DMS53 (cell line): ENCODE data around the gene CDC5L.
"Not testable (repeated sequence)": the region's sequence is repeated elsewhere in the genome, so short reads cannot be mapped to it uniquely, and the experiment has no call there.

Source experiments
- DNase-seq: peaks from one replicate; lab custom pipeline; 2025; lab: John Stamatoyannopoulos, UW

CDC5L gene

GRCh38 chr6:44415449-44415848, 27.9 kb downstream of the CDC5L start:
- peak; percentile 15 for DNase-seq

- peak; percentile 38 for DNase-seq
Measured at GRCh38 chr6:44415873-44416502, 28.5 kb downstream of the CDC5L start.

DNA sequence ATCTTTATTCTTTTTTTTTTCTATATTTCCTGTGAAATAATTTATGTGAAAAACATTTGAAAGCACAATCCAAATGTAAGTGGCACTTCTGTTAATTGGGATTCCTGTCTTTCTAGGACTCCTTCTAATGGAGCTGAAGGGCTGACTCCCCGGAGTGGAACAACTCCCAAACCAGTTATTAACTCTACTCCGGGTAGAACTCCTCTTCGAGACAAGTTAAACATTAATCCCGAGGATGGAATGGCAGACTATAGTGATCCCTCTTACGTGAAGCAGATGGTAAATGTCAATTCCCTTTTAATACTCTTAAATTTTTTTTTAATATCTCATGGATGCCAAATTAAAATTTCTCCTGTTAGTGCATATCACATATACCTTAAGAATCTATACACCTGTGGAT, 35.0 kb downstream of the CDC5L start:
- peak; percentile 76 for DNase-seq

- no peak for DNase-seq
Measured at GRCh38 chr6:44423306-44423705, 35.8 kb downstream of the CDC5L start.

DNA sequence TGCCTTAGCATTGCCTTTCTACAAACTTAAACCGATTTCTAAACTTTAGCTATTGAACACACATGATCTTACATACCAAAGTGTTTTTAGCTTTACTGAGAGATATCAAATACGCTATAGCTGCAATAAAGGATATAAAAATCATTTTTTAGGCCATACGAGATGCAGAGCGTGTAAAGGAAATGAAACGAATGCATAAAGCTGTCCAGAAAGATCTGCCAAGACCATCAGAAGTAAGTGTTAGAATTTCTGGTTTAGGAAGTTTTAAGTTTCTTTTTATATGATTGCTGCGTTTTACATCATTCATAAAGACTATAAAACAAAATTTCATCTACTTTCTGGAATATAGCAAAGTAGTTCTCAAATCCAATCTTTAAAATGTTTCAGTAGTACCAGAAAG, 38.4 kb downstream of the CDC5L start:
- DNase-seq: no peak

DNA sequence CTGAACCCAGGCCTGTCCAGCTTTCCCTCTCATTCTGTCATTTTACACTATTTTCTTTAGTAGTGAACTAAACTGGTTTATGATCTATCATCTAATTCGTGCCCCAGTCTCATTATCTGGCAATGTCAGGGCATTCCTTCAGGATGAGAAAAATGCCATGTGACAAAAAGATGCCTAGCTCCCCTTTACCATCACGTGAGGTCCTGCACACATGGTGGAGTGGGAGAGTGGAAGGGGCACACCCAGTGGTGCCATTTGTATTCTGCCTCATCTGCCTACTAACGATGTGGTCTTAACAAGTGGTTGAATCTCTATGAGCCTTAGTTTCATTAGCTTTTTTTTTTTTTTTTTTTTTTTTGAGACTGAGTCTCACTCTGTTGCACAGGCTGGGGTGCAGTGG, 41.2 kb downstream of the CDC5L start:
- DNase-seq: no peak

- no peak for DNase-seq
Measured at GRCh38 chr6:44430326-44430725, 42.8 kb downstream of the CDC5L start.

- DNase-seq: peak; percentile 69
Measured at GRCh38 chr6:44431118-44431725, 43.7 kb downstream of the CDC5L start.

DNA sequence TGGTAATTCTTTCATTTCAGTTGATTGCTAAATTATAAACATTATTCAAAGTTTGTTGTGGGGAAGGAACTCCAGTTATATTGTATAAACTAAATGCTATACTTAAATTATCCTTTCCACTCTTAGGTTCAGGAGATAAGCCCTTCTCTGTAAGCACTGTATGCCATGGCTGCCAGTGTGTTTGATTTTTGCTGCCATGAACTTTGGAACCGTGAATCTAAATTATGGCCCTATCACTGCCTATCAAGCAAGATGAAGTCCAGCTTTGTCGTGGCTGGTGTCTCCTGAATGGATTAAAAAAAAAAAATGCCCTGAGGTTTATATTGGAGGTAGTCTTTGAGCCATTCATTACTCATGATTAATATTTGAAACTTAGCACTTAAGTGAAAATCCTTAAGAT, 44.7 kb downstream of the CDC5L start:
- DNase-seq: no peak

DNA sequence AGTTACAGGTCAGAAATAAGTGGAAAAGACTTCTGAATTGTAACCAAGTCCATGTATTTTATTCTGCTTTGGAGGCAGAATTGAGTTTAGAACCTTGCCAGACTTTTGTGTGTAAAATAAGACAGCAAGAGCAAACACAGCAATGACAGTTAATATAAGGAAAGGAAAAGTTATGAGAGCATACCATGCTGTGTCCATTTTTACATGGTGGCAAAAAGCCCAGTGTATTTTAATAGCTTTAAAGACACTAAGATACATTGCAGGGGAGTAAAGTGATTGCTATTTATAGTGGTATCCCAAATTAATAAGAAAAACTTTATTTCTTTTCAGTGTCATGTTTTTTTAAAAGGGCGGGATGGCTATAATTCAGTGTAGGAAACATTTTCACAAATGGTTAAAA, 45.2 kb downstream of the CDC5L start:
- DNase-seq: no peak

DNA sequence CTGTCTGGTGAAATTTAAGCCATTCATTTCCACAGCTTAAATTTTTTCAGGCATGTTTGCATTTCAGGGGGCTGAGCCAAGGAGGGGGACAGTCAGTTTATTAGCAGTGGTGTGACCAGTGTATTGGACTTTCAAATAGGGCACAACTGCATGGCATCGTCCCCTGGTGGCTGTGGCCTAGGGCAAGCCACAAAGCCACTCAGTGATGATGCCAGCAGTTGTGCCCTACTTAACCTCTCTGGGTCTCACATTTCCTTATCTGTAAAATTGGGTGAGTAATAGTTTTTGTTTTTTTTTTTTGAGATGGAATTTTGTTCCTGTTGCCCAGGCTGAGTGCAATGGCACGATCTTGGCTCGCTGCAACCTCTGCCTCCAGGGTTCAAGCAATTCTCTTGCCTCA, 48.0 kb downstream of the CDC5L start:
- no peak for DNase-seq

DNA sequence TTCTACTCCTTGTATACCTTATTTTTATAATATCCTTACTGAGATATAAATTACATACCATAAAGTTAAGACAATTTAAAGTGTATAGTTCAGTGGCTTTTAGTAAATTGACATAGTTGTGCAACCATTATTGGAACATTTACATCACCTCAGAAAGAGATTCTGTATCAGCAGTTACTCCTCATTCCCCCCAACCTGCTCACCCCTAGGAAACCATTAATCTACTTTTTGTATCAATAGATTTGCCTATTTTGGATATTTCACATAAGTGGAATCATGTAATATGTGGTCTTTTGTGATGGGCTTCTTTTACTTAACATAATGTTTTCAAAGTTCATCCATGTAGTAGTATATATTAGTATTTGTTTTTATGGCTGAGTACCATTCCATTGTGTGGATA, 51.3 kb downstream of the CDC5L start:
- DNase-seq: no peak

GRCh38 chr6:44439270-44440045, 52.0 kb downstream of the CDC5L start:
- no peak for DNase-seq

DNA sequence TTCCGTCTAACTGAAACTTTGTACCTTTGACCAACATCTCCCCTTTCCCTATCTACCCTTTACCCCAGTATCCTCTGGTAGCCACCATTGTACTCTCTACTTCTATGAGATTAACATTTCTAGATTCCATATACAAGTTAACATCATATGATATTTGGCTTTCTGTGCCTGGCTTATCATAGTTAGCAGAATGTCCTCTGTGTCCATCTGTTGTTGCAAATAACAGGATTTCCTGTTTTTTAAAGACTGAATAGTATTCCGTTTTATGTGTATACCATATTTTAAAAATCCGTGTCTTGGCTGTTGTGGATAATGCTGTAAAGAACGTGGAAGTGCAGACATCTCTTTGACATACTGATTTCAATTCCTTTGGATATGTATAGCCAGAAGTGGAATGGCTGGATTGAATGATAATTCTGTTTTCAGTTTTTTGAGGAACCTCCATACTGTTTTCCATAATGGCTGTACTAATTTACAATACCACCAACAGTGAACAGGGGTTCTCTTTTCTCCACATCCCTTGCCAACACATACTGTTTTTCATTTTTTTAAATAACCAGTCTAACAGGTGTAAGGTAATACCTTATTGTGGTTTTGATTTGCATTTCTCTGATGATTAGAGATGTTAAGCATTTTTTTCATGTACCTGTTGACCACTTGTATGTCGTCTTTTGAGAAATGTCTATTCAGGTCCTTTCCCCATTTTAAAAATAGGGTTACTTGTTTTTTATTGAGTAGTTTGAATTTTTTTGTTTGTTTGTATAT, 53.8 kb downstream of the CDC5L start:
- DNase-seq: peak; percentile 13

- DNase-seq: no peak
Measured at GRCh38 chr6:44442236-44442635, 54.7 kb downstream of the CDC5L start.

- DNase-seq: no peak
Measured at GRCh38 chr6:44442833-44443444, 55.4 kb downstream of the CDC5L start.

DNA sequence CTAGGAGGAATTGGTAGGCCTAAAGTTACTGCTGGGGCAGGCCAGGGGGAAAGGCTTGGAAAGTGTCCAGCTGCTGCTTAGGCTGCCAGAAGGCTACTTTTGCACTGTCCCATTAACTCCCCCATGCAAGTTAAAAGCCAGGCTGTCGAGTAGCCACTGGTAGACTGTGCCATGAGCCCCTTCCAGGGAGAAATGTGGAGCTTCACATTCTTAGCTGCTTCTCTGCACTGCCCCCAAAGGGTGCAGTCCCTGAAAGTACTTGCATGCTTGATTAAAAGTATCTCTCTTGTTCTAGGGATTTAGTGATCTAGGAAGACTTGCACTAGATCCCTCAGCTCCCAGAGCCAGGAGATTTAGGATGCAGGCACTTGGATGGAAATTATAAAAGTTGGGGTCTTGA, 57.3 kb downstream of the CDC5L start:
- no peak for DNase-seq

- DNase-seq: peak; percentile 77
Measured at GRCh38 chr6:44446626-44447300, 59.3 kb downstream of the CDC5L start.

- not testable (repeated sequence) for DNase-seq
Measured at GRCh38 chr6:44449181-44449580, 61.7 kb downstream of the CDC5L start.

DNA sequence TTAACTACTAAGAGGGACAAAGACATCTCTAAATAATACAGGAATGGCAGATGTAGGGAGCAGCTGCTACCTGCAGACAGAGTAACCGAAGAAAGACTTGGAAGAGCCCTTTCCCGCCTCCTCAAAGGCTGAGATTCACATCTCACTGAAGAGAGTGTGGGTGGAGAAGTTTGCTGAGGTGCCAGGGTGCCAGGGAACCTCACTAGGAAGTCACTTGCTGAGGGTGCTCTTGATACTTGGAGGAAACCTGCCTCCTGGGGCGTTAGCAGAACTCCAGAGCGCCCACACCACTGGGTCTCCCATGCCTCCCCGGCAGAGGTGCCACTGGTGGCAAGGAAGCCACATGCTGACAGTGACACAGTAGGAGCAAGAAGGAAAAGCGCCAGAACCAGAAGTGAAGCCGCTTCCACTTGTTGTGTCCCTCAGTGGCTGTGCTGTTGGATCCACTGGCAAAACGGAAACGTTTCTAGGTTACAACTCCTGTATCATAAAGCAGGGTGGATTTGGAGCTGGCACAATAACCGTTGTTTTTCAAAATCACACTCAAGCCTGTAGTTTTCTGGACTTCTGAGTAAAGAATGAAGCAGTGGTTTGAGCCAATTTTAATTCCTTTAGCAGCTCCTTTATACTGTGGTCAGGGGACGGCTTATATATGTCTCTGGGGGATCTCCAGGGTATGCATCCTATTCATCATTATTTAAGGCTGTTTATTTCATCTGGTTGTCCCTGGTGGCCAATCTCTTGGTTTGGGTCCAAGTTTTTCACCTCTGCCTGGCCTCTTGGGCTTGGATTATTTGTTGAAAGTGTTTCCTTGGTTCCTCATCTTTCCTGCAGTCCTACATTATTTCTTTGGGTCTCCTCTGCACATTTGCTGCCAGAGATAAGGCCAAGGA, 64.5 kb downstream of the CDC5L start:
- DNase-seq: no peak

DNA sequence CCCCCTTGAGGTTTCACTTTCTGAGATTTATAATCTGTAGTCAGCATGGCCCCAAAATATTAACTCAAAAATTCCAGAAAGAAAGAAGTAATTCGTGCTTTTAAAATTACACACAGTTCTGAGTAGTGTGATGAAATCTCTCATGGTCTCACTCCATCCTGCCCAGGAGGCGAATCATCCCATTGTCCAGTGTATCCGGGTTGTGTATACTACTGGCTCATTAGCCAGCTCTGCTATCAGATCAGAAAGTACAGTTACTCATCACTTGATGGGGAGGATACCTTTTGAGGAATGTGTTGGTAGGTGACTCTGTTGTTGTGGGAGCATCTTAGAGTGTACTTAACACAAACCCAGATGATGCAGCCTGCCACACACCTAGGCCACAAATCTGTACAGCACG, 65.2 kb downstream of the CDC5L start:
- peak; percentile 27 for DNase-seq
